ENCODE data around the gene BANF2. TPM values are rescaled to one million over a fixed set of nuclear protein-coding genes. Genes with fewer than 3 reads are reported as not detected.

Gene BANF2
- total RNA-seq, 1 donor from 2014 or later, result not detected

GRCh38 chr20:17720755-17721154 is 21.0 kb downstream of the BANF2 start:
- TF ChIP-seq CTCF (IDR thresholded peaks at IDR 0.05), result no peak
- Mint-ChIP-seq H3K9me3 (no peaks in the 10 kb centered on the region), H3K36me3 (ENCODE audit: low read depth) (no peaks in the 10 kb centered on the region), H3K27ac (no peak overlapping the region), H3K4me3 (no peak overlapping the region), H3K27me3 (peaks cover 6% of the 10 kb centered on the region), H3K4me1 (no peaks in the 10 kb centered on the region)
- CTCF ChIA-PET, result no interaction called here
- no peak for DNase-seq
- ATAC-seq (ENCODE audit: low read depth), result no peak
- intact Hi-C loops (cut with micrococcal nuclease), result no loop called here
- POLR2A ChIA-PET, result no interaction called here

GRCh38 chr20:17721802-17722486 is 22.2 kb downstream of the BANF2 start:
- Mint-ChIP-seq H3K4me1 (no peaks in the 10 kb centered on the region), H3K27me3 (peaks cover 6% of the 10 kb centered on the region), H3K4me3 (no peak overlapping the region), H3K9me3 (no peaks in the 10 kb centered on the region), H3K36me3 (ENCODE audit: low read depth) (no peaks in the 10 kb centered on the region), H3K27ac (no peak overlapping the region)
- intact Hi-C loops (cut with micrococcal nuclease), result no loop called here
- DNase-seq (no peak), ATAC-seq (ENCODE audit: low read depth) (no peak)
- no peak for TF ChIP-seq CTCF (IDR thresholded peaks at IDR 0.05)
- ChIA-PET CTCF (no interaction called here), POLR2A (no interaction called here)

- no peak overlapping the region for H3K4me3 Mint-ChIP-seq
- CTCF ChIA-PET, result no interaction called here
Measured at GRCh38 chr20:17722493-17723300, 22.9 kb downstream of the BANF2 start.

GRCh38 chr20:17723301-17723691 is 23.5 kb downstream of the BANF2 start:
- Mint-ChIP-seq H3K9me3 (no peaks in the 10 kb centered on the region), H3K4me3 (no peak overlapping the region), H3K36me3 (ENCODE audit: low read depth) (no peaks in the 10 kb centered on the region), H3K27ac (no peak overlapping the region), H3K4me1 (no peaks in the 10 kb centered on the region), H3K27me3 (peaks cover 9% of the 10 kb centered on the region)
- CTCF ChIA-PET, result no interaction called here
- DNase-seq (no peak), ATAC-seq (ENCODE audit: low read depth) (no peak)
- POLR2A ChIA-PET, result no interaction called here
- intact Hi-C loops (cut with micrococcal nuclease), result no loop called here
- TF ChIP-seq CTCF (IDR thresholded peaks at IDR 0.05), result no peak

More at GRCh38 chr20:17722493-17723300, 22.9 kb downstream of the BANF2 start:
- ATAC-seq (ENCODE audit: low read depth), result no peak
- no peak for TF ChIP-seq CTCF (IDR thresholded peaks at IDR 0.05)
- Mint-ChIP-seq H3K27ac (no peak overlapping the region), H3K27me3 (peaks cover 6% of the 10 kb centered on the region), H3K4me1 (no peaks in the 10 kb centered on the region), H3K9me3 (no peaks in the 10 kb centered on the region), H3K36me3 (ENCODE audit: low read depth) (no peaks in the 10 kb centered on the region)
- intact Hi-C loops (cut with micrococcal nuclease), result no loop called here
- POLR2A ChIA-PET, result no interaction called here
- no peak for DNase-seq

- Mint-ChIP-seq H3K4me1 (no peaks in the 10 kb centered on the region), H3K27ac (no peak overlapping the region), H3K27me3 (peaks cover 10% of the 10 kb centered on the region), H3K36me3 (ENCODE audit: low read depth) (no peaks in the 10 kb centered on the region), H3K9me3 (no peaks in the 10 kb centered on the region), H3K4me3 (no peak overlapping the region)
- no peak for ATAC-seq (ENCODE audit: low read depth)
- POLR2A ChIA-PET, result no interaction called here
- DNase-seq, result no peak
- intact Hi-C loops (cut with micrococcal nuclease), result loop anchor here (2.0 kb wide), 1 partner anchor 74 kb away; no protein-coding TSS in a partner anchor
- CTCF ChIA-PET, result no interaction called here
- no peak for TF ChIP-seq CTCF (IDR thresholded peaks at IDR 0.05)
Measured at GRCh38 chr20:17725094-17725835, 25.5 kb downstream of the BANF2 start.

All from activated B cell treated with CpG ODN at 0.5 μM for 24 hours (primary cell).